Osteocyte (in vitro differentiated cells): ENCODE results near the gene GABRB3. TPM values are rescaled to one million over a fixed set of nuclear protein-coding genes. Genes with fewer than 3 reads are reported as not detected.

Source experiments
- DNase-seq: peaks from one replicate; pipeline ENCODE4 v3.0.0; 2021; ENCODE audit warnings: mixed read lengths; ENCODE audit not compliant: unreplicated experiment; ENCODE audit errors: extremely low spot score
- H3K27ac Mint-ChIP-seq: one replicate; pipeline ENCODE4 v1.8.0; 2021; ENCODE audit warnings: mild to moderate bottlenecking, mixed read lengths; ENCODE audit not compliant: unreplicated experiment
- H3K27me3 Mint-ChIP-seq: one replicate; pipeline ENCODE4 v1.8.0; 2021; ENCODE audit warnings: mixed read lengths; ENCODE audit not compliant: unreplicated experiment
- H3K36me3 Mint-ChIP-seq: one replicate; pipeline ENCODE4 v1.8.0; 2021; ENCODE audit warnings: mixed read lengths; ENCODE audit not compliant: unreplicated experiment
- H3K4me1 Mint-ChIP-seq: one replicate; pipeline ENCODE4 v1.8.0; 2021; ENCODE audit warnings: mixed read lengths; ENCODE audit not compliant: unreplicated experiment
- H3K4me3 Mint-ChIP-seq: one replicate; pipeline ENCODE4 v1.8.0; 2021; ENCODE audit warnings: mild to moderate bottlenecking, moderate library complexity, mixed read lengths; ENCODE audit not compliant: unreplicated experiment
- H3K9me3 Mint-ChIP-seq: one replicate; pipeline ENCODE4 v1.8.0; 2021; ENCODE audit warnings: mixed read lengths; ENCODE audit not compliant: unreplicated experiment
- CTCF ChIP-seq: fragments of 200-600 bp; sonication (generic); IDR thresholded peaks from 2 replicates; pipeline ENCODE4 v1.5.0; 2021; ENCODE audit warnings: antibody characterized with exemption, mild to moderate bottlenecking, moderate library complexity
- total RNA-seq: library from RNA; stranded (reverse); gene quantifications from 2 replicates; pipeline ENCODE4 v1.2.1, GENCODE V29; 2021

Gene GABRB3
- total RNA-seq, 1 donor from 2014 or later = 7.4 TPM

GRCh38 chr15:26550880-26551279 is 222.0 kb downstream of the GABRB3 start:
- Mint-ChIP-seq H3K36me3 (peaks cover 4% of the 10 kb centered on the region), H3K27me3 (no peaks in the 10 kb centered on the region), H3K27ac (no peak overlapping the region), H3K4me1 (no peaks in the 10 kb centered on the region), H3K9me3 (peaks cover 28% of the 10 kb centered on the region), H3K4me3 (no peak overlapping the region)
- DNase-seq = no peak
- no peak for TF ChIP-seq CTCF

- DNase-seq = no peak
- H3K36me3 Mint-ChIP-seq = no peaks in the 10 kb centered on the region
- no peaks in the 10 kb centered on the region for H3K27me3 Mint-ChIP-seq
- no peak overlapping the region for H3K27ac Mint-ChIP-seq
- no peaks in the 10 kb centered on the region for H3K4me1 Mint-ChIP-seq
- no peak for TF ChIP-seq CTCF
- peaks cover 29% of the 10 kb centered on the region for H3K9me3 Mint-ChIP-seq
- H3K4me3 Mint-ChIP-seq = no peak overlapping the region
These were observed 235.2 kb downstream of the GABRB3 start for GRCh38 chr15:26537663-26538062.

GRCh38 chr15:26531489-26531888 is 241.4 kb downstream of the GABRB3 start:
- Mint-ChIP-seq H3K4me1 (no peaks in the 10 kb centered on the region), H3K36me3 (no peaks in the 10 kb centered on the region), H3K27me3 (no peaks in the 10 kb centered on the region), H3K4me3 (no peak overlapping the region), H3K9me3 (peaks cover 39% of the 10 kb centered on the region), H3K27ac (no peak overlapping the region)
- no peak for TF ChIP-seq CTCF
- DNase-seq = no peak

GRCh38 chr15:26525096-26525495 is 247.8 kb downstream of the GABRB3 start:
- H3K4me3 Mint-ChIP-seq = no peak overlapping the region
- no peak overlapping the region for H3K27ac Mint-ChIP-seq
- H3K27me3 Mint-ChIP-seq = no peaks in the 10 kb centered on the region
- TF ChIP-seq CTCF = no peak
- H3K36me3 Mint-ChIP-seq = no peaks in the 10 kb centered on the region
- no peak for DNase-seq
- no peaks in the 10 kb centered on the region for H3K4me1 Mint-ChIP-seq
- peaks cover 24% of the 10 kb centered on the region for H3K9me3 Mint-ChIP-seq

- Mint-ChIP-seq H3K36me3 (no peaks in the 10 kb centered on the region), H3K4me1 (no peaks in the 10 kb centered on the region), H3K27ac (no peak overlapping the region), H3K9me3 (peaks cover 25% of the 10 kb centered on the region), H3K27me3 (no peaks in the 10 kb centered on the region), H3K4me3 (no peak overlapping the region)
- DNase-seq = no peak
- no peak for TF ChIP-seq CTCF
These were observed 251.1 kb downstream of the GABRB3 start for GRCh38 chr15:26521691-26522198.
